EH (cell line): Measurements from ENCODE around the gene ARHGEF1.

Experiments used
- DNase-seq: peaks from one replicate; pipeline ENCODE4 v3.0.0-alpha.2; 2015; ENCODE audit warnings: low read depth

ARHGEF1 gene, protein sequence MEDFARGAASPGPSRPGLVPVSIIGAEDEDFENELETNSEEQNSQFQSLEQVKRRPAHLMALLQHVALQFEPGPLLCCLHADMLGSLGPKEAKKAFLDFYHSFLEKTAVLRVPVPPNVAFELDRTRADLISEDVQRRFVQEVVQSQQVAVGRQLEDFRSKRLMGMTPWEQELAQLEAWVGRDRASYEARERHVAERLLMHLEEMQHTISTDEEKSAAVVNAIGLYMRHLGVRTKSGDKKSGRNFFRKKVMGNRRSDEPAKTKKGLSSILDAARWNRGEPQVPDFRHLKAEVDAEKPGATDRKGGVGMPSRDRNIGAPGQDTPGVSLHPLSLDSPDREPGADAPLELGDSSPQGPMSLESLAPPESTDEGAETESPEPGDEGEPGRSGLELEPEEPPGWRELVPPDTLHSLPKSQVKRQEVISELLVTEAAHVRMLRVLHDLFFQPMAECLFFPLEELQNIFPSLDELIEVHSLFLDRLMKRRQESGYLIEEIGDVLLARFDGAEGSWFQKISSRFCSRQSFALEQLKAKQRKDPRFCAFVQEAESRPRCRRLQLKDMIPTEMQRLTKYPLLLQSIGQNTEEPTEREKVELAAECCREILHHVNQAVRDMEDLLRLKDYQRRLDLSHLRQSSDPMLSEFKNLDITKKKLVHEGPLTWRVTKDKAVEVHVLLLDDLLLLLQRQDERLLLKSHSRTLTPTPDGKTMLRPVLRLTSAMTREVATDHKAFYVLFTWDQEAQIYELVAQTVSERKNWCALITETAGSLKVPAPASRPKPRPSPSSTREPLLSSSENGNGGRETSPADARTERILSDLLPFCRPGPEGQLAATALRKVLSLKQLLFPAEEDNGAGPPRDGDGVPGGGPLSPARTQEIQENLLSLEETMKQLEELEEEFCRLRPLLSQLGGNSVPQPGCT

DNA sequence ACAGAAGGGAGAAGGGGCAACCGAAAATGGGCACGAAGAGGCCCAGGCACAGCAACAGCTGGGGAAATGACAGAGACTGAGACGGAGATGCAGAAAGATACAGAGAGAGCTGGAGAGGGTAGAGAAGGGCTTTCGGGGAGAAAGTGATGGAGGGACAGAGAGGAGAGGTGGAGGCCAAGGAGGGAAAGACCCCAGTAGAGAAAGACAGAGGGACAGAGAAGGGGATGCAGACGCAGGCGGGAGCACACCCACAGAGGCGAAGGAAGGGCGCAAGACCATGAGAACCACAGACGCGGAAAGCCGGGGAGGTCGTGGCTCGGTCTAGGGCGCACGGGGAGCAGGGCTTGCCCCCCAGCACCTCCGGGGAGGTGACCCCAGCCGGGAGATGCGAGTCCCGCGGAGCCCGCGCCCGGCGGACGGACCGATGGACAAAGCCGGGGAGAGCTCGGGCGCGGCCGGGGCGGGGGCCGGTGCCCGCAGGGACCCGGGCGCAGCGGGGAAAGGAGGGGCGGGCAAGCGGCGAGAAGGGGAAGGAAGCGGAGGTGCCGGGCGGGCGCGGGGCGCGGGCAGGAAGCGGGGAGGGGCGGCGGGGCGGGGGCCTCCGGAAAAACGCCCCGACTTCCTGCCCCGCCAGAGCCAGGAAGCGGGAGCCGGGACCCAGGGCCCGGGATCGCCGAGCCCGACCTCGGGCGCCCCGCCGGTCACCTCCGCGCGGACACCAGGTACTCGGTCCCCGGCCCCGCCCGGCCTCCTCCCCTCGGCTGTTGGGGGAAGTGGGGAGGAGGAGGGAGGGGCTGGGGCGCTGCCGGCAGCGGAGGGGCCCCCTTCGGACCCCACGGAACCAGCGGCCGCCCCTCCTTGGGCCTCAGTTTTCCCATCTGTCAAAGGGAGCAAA, at the start of gene ARHGEF1:
Gene ARHGEF1, plus strand, starts transcription at position 617 of the 895 bp plus-strand sequence. CDS start 4,899 bp downstream, outside the sequence.
- peak; percentile 58 for DNase-seq

- no peak for DNase-seq
Observed at GRCh38 chr19:41837981-41838708, 44.8 kb upstream of the ARHGEF1 start.

GRCh38 chr19:41839211-41839610, 43.8 kb upstream of the ARHGEF1 start:
- no peak for DNase-seq

GRCh38 chr19:41843371-41843770, 39.6 kb upstream of the ARHGEF1 start:
- DNase-seq, result no peak

DNA sequence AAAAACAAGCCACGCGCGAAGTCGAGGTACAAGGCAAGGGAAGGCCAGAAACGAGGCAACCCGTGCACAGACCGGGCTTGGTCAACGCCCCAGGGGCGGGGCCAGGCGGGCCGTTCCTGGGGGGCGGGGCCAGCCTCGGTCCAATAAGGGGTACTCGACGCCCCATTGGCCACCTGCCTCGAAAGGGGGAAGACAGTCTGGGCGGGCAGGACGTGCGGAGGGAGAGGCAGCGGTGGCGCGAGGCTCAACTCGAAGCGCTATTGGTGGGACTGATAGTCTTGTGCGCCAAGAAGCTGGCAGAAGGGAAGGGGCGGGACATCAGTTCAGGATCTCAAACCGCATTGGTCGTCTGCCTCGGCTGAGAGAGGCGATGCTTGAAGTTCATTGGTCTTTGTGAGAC, 38.4 kb upstream of the ARHGEF1 start, which contains the start of gene LYPD4:
Gene LYPD4, minus strand, starts transcription at position 83 of the 400 bp plus-strand sequence. CDS start 5,398 bp downstream, outside the sequence.
- DNase-seq, result no peak

DNA sequence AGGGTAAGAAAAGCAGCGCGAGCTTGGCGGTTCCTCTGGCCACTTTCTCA, 38.2 kb upstream of the ARHGEF1 start, which contains the start of gene DMRTC2:
Gene DMRTC2, plus strand, starts transcription at position 42 of the 50 bp plus-strand sequence. CDS start 2,387 bp downstream, outside the sequence.
- DNase-seq, result no peak

GRCh38 chr19:41845051-41845590, 37.9 kb upstream of the ARHGEF1 start:
- no peak for DNase-seq

DNA sequence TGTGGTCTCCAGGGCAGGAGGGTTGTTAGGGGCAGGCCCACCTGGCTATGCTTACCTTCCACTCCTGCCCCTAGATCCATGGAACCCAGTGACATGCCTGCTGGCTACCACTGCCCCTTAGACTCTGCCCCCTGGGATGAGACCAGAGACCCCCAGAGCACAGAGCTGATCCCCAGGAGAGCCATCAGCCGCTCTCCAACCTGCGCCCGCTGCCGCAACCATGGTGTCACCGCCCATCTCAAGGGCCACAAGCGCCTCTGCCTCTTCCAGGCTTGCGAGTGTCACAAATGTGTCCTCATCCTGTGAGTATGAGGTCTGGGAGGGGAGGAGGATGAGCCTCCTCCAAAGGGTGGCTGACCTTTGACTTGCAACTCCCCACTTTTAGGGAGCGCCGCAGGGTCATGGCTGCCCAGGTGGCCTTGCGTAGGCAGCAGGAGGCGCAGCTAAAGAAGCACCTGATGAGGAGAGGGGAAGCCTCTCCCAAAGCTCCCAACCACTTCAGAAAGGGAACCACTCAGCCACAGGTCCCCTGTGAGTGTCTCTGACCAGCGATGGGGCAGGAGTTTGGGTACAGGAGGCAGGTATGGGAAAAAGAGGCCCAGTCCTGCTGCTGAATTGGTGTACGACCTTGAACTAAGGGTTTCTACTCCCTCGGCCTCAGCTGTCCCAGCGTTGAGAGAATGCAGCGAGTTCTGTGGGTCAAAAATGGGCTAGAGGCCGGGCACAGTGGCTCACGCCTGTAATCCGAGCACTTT, 35.5 kb upstream of the ARHGEF1 start:
- no peak for DNase-seq

GRCh38 chr19:41848666-41849065, 34.3 kb upstream of the ARHGEF1 start:
- DNase-seq, result no peak

DNA sequence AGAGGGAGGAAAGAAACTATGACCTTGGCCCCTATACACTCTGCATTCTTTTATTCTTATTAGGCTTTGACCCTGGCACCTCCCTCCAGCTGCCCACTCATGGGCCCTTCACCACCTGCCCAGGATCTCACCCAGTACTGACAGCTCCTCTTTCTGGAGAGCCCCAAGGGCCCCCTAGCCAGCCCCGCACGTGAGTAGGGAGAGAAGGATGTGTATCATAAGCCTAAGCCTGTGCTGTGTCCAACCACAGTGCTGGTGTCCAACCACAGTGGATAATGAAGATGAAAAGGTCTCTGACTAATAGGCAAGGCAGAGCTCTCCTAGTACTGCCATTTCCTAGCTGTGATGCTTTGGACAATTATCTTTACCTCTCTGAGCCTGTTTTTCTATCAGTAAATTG, 33.9 kb upstream of the ARHGEF1 start:
- DNase-seq, result no peak

DNA sequence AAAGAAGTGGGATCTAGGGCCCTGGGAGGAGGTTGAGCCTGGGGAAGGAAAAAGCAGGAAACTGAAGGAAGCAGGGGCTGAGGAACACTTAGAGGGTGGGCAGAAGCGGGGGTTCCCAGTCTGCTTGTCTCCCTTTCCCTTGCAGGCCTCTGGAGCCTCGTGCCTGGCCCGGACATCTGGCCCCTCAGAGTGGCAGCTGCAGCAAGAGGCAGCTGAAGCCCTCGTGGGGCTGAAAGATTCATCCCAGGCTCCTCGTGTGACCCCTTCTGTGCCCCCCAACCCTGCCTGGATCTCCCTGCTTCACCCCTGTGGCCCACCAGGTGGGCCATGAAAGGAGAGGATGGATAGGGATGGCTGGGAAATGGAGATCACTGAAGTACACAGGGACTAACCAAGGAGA, 32.6 kb upstream of the ARHGEF1 start:
- no peak for DNase-seq

- DNase-seq, result no peak
Observed at GRCh38 chr19:41851456-41851855, 31.5 kb upstream of the ARHGEF1 start.

GRCh38 chr19:41853344-41853743, 29.6 kb upstream of the ARHGEF1 start:
- no peak for DNase-seq

DNA sequence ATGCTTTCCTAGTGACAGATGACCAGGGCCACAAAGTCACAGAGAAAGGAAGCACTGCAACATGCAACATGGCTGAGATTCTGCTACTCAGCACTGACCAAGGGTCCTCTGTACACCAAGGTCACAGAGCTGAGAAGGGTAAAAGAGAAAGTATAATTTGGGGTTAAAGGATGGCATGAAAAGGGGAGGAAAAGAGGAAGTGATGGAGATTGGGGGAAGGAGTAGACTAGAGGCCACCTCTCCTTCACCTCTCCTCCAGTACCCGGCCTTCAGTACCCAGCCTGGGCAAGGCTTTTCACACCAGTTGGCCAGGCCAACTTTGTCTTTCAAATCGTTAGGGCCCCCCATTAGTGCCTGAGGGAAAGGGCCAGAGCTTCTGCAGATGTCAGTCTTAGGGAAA, 29.2 kb upstream of the ARHGEF1 start:
- DNase-seq, result no peak

DNA sequence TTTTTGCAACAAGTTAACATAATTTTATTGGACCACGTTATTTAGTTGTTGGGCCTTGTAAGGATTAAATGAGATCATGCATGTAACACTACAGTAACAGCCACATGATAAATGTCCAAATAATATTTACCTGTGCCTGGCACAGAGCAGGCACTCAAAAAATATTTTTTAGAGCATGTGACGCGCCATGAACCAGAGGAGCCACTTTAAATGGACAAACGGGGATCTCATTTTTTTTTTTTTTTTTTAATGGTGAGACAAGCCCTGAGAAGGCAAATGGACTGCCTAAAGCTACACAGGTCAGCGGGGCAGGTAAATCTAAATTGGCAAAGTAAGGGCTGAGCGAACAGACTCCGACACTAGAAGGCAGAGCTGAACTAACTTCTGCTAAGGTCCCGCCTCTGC, 23.8 kb upstream of the ARHGEF1 start:
- no peak for DNase-seq

GRCh38 chr19:41859618-41860418, 23.2 kb upstream of the ARHGEF1 start, which contains the start of gene RPS19:
TSS of gene RPS19 (plus strand) at chr19:41860255. CDS start at chr19:41860775, 520 bp downstream.
- DNase-seq, result peak; percentile 99

DNA sequence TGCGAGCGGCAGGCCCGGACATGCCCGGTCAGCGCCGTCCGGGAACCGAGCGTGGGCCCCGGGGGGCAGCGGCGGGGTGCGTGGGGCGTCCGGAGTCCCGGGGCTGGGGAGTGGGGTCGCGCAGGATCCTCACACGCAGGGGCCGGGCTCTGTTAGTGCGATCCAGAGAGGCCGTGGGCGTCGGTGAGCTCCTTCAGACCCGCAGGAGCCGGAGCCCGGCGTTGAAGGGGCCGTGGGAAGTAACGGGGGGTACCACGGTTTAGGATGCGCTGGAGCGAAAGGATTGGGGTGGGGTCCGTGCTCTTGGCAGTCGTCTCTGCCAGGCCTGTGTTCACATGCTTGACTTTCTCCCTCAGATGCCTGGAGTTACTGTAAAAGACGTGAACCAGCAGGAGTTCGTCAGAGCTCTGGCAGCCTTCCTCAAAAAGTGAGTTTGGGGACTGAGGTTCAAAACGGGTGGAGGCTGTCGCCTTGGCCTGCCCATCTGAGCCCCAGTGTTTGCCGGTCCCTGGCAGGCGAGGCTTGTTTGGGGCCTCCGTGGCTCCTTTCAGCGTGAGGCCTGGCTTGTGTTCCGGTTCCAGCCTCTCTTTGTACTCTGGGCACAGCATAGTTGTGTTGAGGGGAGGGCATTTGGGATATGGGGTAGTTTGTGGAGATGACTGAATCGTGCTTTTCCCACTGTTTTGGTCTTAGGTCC, 22.4 kb upstream of the ARHGEF1 start:
- DNase-seq, result peak; percentile 26

GRCh38 chr19:41861116-41861768, 21.7 kb upstream of the ARHGEF1 start:
- no peak for DNase-seq
